ENCODE measurements around the gene CFAP299. TPM values are rescaled to one million over a fixed set of nuclear protein-coding genes. Genes with fewer than 3 reads are reported as not detected.

CFAP299 gene
- total and polyA plus RNA-seq, 9 of the 15 experiments (the other 6 are each of a cell fraction or from before 2014, with no cell fraction given): 0.09 to 3.0 (median 0.76) TPM

GRCh38 chr4:80295826-80296225 is 39.7 kb upstream of the CFAP299 start:
- BruUV-seq (replicated peaks): no TSS peak
- H3K79me2 ChIP-seq (ENCODE audit: control insufficient read depth, insufficient read depth, low read length): no peaks in the 10 kb centered on the region
- no peaks in the 10 kb centered on the region for H3K27me3 ChIP-seq (ENCODE audit: control insufficient read depth in 2 of 2, insufficient read depth in 2 of 2, low read length in 2 of 2)
- H3K4me2 ChIP-seq (ENCODE audit: insufficient read depth, low read length): no peak overlapping the region
- TF ChIP-seq EHMT2 (IDR thresholded peaks at IDR 0.05) (no peak), ZNF57 (CRISPR knock-in tag; IDR thresholded peaks at IDR 0.05) (no peak), HDAC1 (IDR thresholded peaks at IDR 0.05) (no peak), TBP (optimal IDR thresholded peaks at IDR 0.05; ENCODE audit: low read depth, low read length) (no peak), KAT2B (IDR thresholded peaks at IDR 0.05; ENCODE audit: low read depth, low read length) (no peak), SMAD1 (IDR thresholded peaks at IDR 0.05; ENCODE audit: low read depth, low read length, partially characterized antibody) (no peak), SLC30A9 (CRISPR knock-in tag; IDR thresholded peaks at IDR 0.05) (no peak), MCM2 (IDR thresholded peaks at IDR 0.05; ENCODE audit: low read depth) (no peak), MNT (conservative IDR thresholded peaks at IDR 0.05) (no peak), HES1 (IDR thresholded peaks at IDR 0.05; ENCODE audit: low read depth) (no peak), LARP7 (IDR thresholded peaks at IDR 0.05) (no peak), RAD51 (IDR thresholded peaks at IDR 0.05; ENCODE audit: borderline replicate concordance, low read depth) (no peak), ZFX (CRISPR knock-in tag; IDR thresholded peaks at IDR 0.05) (no peak), SAFB2 (IDR thresholded peaks at IDR 0.05; ENCODE audit: borderline replicate concordance, low read depth, low read length, severe bottlenecking) (no peak), ZNF511 (CRISPR knock-in tag; IDR thresholded peaks at IDR 0.05) (no peak), THRA (IDR thresholded peaks at IDR 0.05) (no peak), ZNF143 (CRISPR knock-in tag; IDR thresholded peaks at IDR 0.05) (no peak), GTF2F1 (IDR thresholded peaks at IDR 0.05; ENCODE audit: low read depth, low read length) (no peak)
- no peaks in the 10 kb centered on the region for H3K36me3 ChIP-seq (ENCODE audit: control insufficient read depth, insufficient read depth, low read length)
- H3K27ac ChIP-seq (ENCODE audit: extremely low read depth, low read depth, low read length): no peak overlapping the region
- FAIRE-seq: no peak
- in situ Hi-C loops (cut with MboI): no loop called here
- DNase-seq (ENCODE audit: extremely low read depth in 1 of 4, low spot score in 3 of 4): no peak
- intact Hi-C loops (cut with micrococcal nuclease): no loop called here
- POLR2A ChIA-PET: interaction anchor here (0.9 kb wide), 1 partner anchor 40 kb away, joined by 6 read pairs; the partner anchor contains the start of gene CFAP299
- no peak overlapping the region for H2AFZ ChIP-seq (ENCODE audit: low read depth, low read length)
- CTCF ChIA-PET (ENCODE audit: low intra/inter-chr PET ratio): no interaction called here
- 57% methylated on average over 5 of the region's 5 CpGs for WGBS (ENCODE audit: insufficient coverage, low coverage, missing lambda C conversion rate)
- H3K9ac ChIP-seq (ENCODE audit: insufficient read depth in 1 of 2, low read depth in 2 of 2, low read length in 2 of 2): no peak overlapping the region
- no peaks in the 10 kb centered on the region for H3K4me1 ChIP-seq (replicated peaks in 1 of 2; ENCODE audit: control insufficient read depth in 2 of 2, insufficient read depth in 2 of 2, low read length in 2 of 2)
- H4K20me1 ChIP-seq (replicated peaks; ENCODE audit: control insufficient read depth, insufficient read depth, low read length): no peaks in the 10 kb centered on the region
- no peaks in the 10 kb centered on the region for H3K9me3 ChIP-seq (replicated peaks; ENCODE audit: control insufficient read depth, insufficient read depth, low read depth, low read length)
- ATAC-seq: no peak
- H3K9me1 ChIP-seq (ENCODE audit: control insufficient read depth, insufficient read depth, low read length): no peaks in the 10 kb centered on the region
- H3K4me3 ChIP-seq: no peak overlapping the region

All from K562 (cell line).